ENCODE measurements around the gene MACF1. TPM values are rescaled to one million over a fixed set of nuclear protein-coding genes. Genes with fewer than 3 reads are reported as not detected.

Gene MACF1
- total and polyA plus RNA-seq, 4 donors = 69.1 to 966 (median 233) TPM

DNA sequence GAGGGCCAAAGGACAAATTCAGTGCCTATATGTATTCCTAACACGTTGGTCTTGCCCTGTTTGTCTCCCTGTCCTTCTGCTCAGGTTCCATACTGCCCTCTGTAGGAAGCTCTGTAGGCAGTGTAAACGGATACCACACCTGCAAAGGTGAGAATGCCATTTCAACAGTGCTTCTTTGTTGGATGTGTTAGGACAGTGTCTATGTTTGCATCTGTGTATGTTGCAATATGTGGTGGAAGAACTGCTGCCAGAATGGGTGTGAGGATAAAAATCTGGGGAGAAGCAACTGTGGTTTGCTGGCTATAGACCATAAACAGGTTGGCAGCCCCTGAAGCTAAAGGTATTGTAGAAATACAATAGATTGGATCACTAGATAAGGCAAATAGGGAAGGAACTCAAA, 173.9 kb downstream of the MACF1 start:
- TF ChIP-seq, protein P1, sequence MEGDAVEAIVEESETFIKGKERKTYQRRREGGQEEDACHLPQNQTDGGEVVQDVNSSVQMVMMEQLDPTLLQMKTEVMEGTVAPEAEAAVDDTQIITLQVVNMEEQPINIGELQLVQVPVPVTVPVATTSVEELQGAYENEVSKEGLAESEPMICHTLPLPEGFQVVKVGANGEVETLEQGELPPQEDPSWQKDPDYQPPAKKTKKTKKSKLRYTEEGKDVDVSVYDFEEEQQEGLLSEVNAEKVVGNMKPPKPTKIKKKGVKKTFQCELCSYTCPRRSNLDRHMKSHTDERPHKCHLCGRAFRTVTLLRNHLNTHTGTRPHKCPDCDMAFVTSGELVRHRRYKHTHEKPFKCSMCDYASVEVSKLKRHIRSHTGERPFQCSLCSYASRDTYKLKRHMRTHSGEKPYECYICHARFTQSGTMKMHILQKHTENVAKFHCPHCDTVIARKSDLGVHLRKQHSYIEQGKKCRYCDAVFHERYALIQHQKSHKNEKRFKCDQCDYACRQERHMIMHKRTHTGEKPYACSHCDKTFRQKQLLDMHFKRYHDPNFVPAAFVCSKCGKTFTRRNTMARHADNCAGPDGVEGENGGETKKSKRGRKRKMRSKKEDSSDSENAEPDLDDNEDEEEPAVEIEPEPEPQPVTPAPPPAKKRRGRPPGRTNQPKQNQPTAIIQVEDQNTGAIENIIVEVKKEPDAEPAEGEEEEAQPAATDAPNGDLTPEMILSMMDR (IDR thresholded peaks at IDR 0.05; ENCODE audit: control extremely low read depth, extremely low read depth) = no peak
- ATAC-seq (ENCODE audit: insufficient read depth, low FRiP score) = no peak
- no peak overlapping the region for H3K27ac ChIP-seq (ENCODE audit: low read depth in 1 of 2, low read length in 1 of 2)
- H3K4me3 ChIP-seq = no peak overlapping the region
- peaks cover 16 to 60% (median 22%) of the 10 kb centered on the region in 4 donors for H3K36me3 ChIP-seq (ENCODE audit: control insufficient read depth in 4 of 4, insufficient read depth in 4 of 4, low read length in 4 of 4)
- H3K9me3 ChIP-seq (ENCODE audit: control insufficient read depth in 4 of 4, insufficient read depth in 3 of 4, low read length in 3 of 4) = no peaks in the 10 kb centered on the region
- no peaks in the 10 kb centered on the region for H3K4me1 ChIP-seq (ENCODE audit: control insufficient read depth in 5 of 5, insufficient read depth in 5 of 5, low read length in 5 of 5)
- H3K27me3 ChIP-seq (ENCODE audit: control insufficient read depth in 3 of 3, insufficient read depth in 3 of 3, low read length in 2 of 3) = no peaks in the 10 kb centered on the region
- 24 to 29% methylated on average over 2 of the region's 2 CpGs for WGBS, 2 donors
- no peak overlapping the region for H3K9ac ChIP-seq (ENCODE audit: insufficient read depth in 1 of 2, low read length in 2 of 2)
- no peak for DNase-seq

DNA sequence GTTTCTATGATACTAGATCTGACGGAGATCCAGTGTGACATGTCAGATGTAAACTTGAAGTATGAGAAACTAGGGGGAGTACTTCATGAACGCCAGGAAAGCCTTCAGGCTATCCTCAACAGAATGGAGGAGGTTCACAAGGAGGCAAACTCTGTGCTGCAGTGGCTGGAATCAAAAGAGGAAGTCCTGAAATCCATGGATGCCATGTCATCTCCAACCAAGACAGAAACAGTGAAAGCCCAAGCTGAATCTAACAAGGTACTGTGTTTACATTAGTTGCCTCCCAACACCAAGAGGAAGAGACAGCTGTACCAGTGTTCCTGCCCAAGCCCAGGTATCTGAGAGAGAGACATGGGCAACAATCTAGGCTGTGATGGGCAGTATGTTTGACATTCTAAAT, 174.7 kb downstream of the MACF1 start:
- DNase-seq (no peak), ATAC-seq (ENCODE audit: insufficient read depth, low FRiP score) (no peak)
- Histone ChIP-seq H3K27ac (ENCODE audit: low read depth in 1 of 2, low read length in 1 of 2) (peak overlapping the region in 1 of 2 donors; percentile 20), H3K27me3 (ENCODE audit: control insufficient read depth in 3 of 3, insufficient read depth in 3 of 3, low read length in 2 of 3) (no peaks in the 10 kb centered on the region), H3K4me1 (ENCODE audit: control insufficient read depth in 5 of 5, insufficient read depth in 5 of 5, low read length in 5 of 5) (no peaks in the 10 kb centered on the region), H3K4me3 (no peak overlapping the region), H3K9ac (ENCODE audit: insufficient read depth in 1 of 2, low read length in 2 of 2) (no peak overlapping the region), H3K9me3 (ENCODE audit: control insufficient read depth in 4 of 4, insufficient read depth in 3 of 4, low read length in 3 of 4) (no peaks in the 10 kb centered on the region), H3K36me3 (ENCODE audit: control insufficient read depth in 4 of 4, insufficient read depth in 4 of 4, low read length in 4 of 4) (peaks cover 13 to 61% (median 21%) of the 10 kb centered on the region in 4 donors)
- WGBS, 2 donors = 76 to 84% methylated on average over 2 of the region's 2 CpGs
- TF ChIP-seq, protein P1 (IDR thresholded peaks at IDR 0.05; ENCODE audit: control extremely low read depth, extremely low read depth) = no peak

DNA sequence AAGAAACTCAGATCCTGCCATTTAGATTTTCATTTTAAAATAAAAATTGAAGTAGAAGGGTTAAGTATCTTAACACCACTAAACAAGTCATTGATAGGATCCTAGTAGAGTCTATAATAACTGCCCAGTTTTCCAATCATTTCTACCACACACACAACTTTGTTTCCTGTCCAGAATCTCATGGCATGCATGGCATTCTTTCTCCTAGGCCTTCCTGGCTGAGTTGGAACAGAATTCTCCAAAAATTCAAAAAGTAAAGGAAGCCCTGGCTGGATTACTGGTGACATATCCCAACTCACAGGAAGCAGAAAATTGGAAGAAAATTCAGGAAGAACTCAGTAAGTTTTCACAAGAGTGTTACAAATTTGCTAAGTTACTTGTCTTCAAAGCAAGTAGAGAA, 175.5 kb downstream of the MACF1 start:
- Histone ChIP-seq H3K36me3 (ENCODE audit: control insufficient read depth in 4 of 4, insufficient read depth in 4 of 4, low read length in 4 of 4) (peaks cover 15 to 65% (median 21%) of the 10 kb centered on the region in 4 donors), H3K9me3 (ENCODE audit: control insufficient read depth in 4 of 4, insufficient read depth in 3 of 4, low read length in 3 of 4) (no peaks in the 10 kb centered on the region), H3K4me1 (ENCODE audit: control insufficient read depth in 5 of 5, insufficient read depth in 5 of 5, low read length in 5 of 5) (no peaks in the 10 kb centered on the region), H3K27me3 (ENCODE audit: control insufficient read depth in 3 of 3, insufficient read depth in 3 of 3, low read length in 2 of 3) (no peaks in the 10 kb centered on the region), H3K9ac (ENCODE audit: insufficient read depth in 1 of 2, low read length in 2 of 2) (no peak overlapping the region), H3K27ac (ENCODE audit: low read depth in 1 of 2, low read length in 1 of 2) (no peak overlapping the region), H3K4me3 (no peak overlapping the region)
- DNase-seq (no peak), ATAC-seq (ENCODE audit: insufficient read depth, low FRiP score) (no peak)
- TF ChIP-seq, protein P1 (IDR thresholded peaks at IDR 0.05; ENCODE audit: control extremely low read depth, extremely low read depth) = no peak

DNA sequence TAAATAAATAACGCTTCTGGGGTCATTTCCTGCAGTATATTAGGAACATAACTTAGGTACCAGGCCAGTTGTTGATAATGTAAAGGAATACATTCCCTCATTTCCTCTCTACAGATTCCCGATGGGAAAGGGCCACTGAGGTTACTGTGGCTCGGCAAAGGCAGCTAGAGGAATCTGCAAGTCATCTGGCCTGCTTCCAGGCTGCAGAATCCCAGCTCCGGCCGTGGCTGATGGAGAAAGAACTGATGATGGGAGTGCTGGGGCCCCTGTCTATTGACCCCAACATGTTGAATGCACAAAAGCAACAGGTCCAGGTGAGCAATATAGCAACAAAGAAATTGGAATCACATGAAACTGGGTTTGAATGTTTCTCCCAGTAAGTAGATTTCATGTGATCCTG, 177.3 kb downstream of the MACF1 start:
- DNase-seq (peak in 1 of 3 donors; percentile 20), ATAC-seq (ENCODE audit: insufficient read depth, low FRiP score) (no peak)
- Histone ChIP-seq H3K9ac (ENCODE audit: insufficient read depth in 1 of 2, low read length in 2 of 2) (no peak overlapping the region), H3K9me3 (ENCODE audit: control insufficient read depth in 4 of 4, insufficient read depth in 3 of 4, low read length in 3 of 4) (no peaks in the 10 kb centered on the region), H3K27me3 (ENCODE audit: control insufficient read depth in 3 of 3, insufficient read depth in 3 of 3, low read length in 2 of 3) (no peaks in the 10 kb centered on the region), H3K27ac (ENCODE audit: low read depth in 1 of 2, low read length in 1 of 2) (no peak overlapping the region), H3K4me1 (ENCODE audit: control insufficient read depth in 5 of 5, insufficient read depth in 5 of 5, low read length in 5 of 5) (no peaks in the 10 kb centered on the region), H3K36me3 (ENCODE audit: control insufficient read depth in 4 of 4, insufficient read depth in 4 of 4, low read length in 4 of 4) (peaks cover 22 to 66% (median 28%) of the 10 kb centered on the region in 4 donors), H3K4me3 (no peak overlapping the region)
- WGBS, 2 donors = 66 to 77% methylated on average over 5 of the region's 5 CpGs
- TF ChIP-seq, protein P1 (IDR thresholded peaks at IDR 0.05; ENCODE audit: control extremely low read depth, extremely low read depth) = no peak
